ENCODE data around the gene ZNF460.

Gene ZNF460

GRCh38 chr19:57319869-57320179 is 39.5 kb downstream of the ZNF460 start:
- Mint-ChIP-seq H3K9me3 (no peaks in the 10 kb centered on the region), H3K36me3 (ENCODE audit: low read depth) (peaks cover 14% of the 10 kb centered on the region), H3K4me1 (peaks cover 25% of the 10 kb centered on the region), H3K27me3 (ENCODE audit: low read depth) (peaks cover 34% of the 10 kb centered on the region), H3K27ac (peak overlapping the region; percentile 85 to 98 (median 96)), H3K4me3 (peak overlapping the region; percentile 91 to 98 (median 97))
- TF ChIP-seq CTCF (IDR thresholded peaks at IDR 0.05; ENCODE audit: unreplicated experiment in 3 of 3), result no peak

GRCh38 chr19:57320180-57321084 is 40.1 kb downstream of the ZNF460 start, which contains the start of gene ZNF543:
TSS of gene ZNF543 (plus strand) at chr19:57320472. CDS start at chr19:57320854, 382 bp downstream.
- Mint-ChIP-seq H3K4me3 (peak within 1 kb of the TSS; percentile 91 to 98 (median 97)), H3K4me1 (peaks cover 25% of the 10 kb centered on the region), H3K27me3 (ENCODE audit: low read depth) (peaks cover 28% of the 10 kb centered on the region), H3K36me3 (ENCODE audit: low read depth) (peaks cover 20% of the 10 kb centered on the region), H3K27ac (peak within 1 kb of the TSS; percentile 85 to 98 (median 96)), H3K9me3 (no peaks in the 10 kb centered on the region)
- no peak for TF ChIP-seq CTCF (IDR thresholded peaks at IDR 0.05; ENCODE audit: unreplicated experiment in 3 of 3)

GRCh38 chr19:57321116-57321515 is 40.8 kb downstream of the ZNF460 start:
- Mint-ChIP-seq H3K9me3 (no peaks in the 10 kb centered on the region), H3K4me1 (peaks cover 25% of the 10 kb centered on the region)
- no peak for TF ChIP-seq CTCF (IDR thresholded peaks at IDR 0.05; ENCODE audit: unreplicated experiment in 3 of 3)

GRCh38 chr19:57321751-57322150 is 41.5 kb downstream of the ZNF460 start:
- peaks cover 25% of the 10 kb centered on the region for H3K4me1 Mint-ChIP-seq
- H3K36me3 Mint-ChIP-seq (ENCODE audit: low read depth), result peaks cover 32% of the 10 kb centered on the region
- H3K27me3 Mint-ChIP-seq (ENCODE audit: low read depth), result peaks cover 15% of the 10 kb centered on the region
- peak overlapping the region in 2 of 3 experiments; percentile 76 to 85 for H3K27ac Mint-ChIP-seq
- no peaks in the 10 kb centered on the region for H3K9me3 Mint-ChIP-seq
- H3K4me3 Mint-ChIP-seq, result peak overlapping the region; percentile 91 to 98 (median 97)
- no peak for TF ChIP-seq CTCF (IDR thresholded peaks at IDR 0.05; ENCODE audit: unreplicated experiment in 3 of 3)

More at GRCh38 chr19:57321116-57321515, 40.8 kb downstream of the ZNF460 start:
- Mint-ChIP-seq H3K27ac (peak overlapping the region; percentile 85 to 98 (median 96)), H3K36me3 (ENCODE audit: low read depth) (peaks cover 26% of the 10 kb centered on the region), H3K27me3 (ENCODE audit: low read depth) (peaks cover 21% of the 10 kb centered on the region), H3K4me3 (peak overlapping the region; percentile 91 to 98 (median 97))

GRCh38 chr19:57324992-57325391 is 44.7 kb downstream of the ZNF460 start:
- H3K27ac Mint-ChIP-seq, result no peak overlapping the region
- peaks cover 65% of the 10 kb centered on the region for H3K36me3 Mint-ChIP-seq (ENCODE audit: low read depth)
- peaks cover 24% of the 10 kb centered on the region for H3K4me1 Mint-ChIP-seq
- TF ChIP-seq CTCF (IDR thresholded peaks at IDR 0.05; ENCODE audit: unreplicated experiment in 3 of 3), result no peak
- no peaks in the 10 kb centered on the region for H3K27me3 Mint-ChIP-seq (ENCODE audit: low read depth)
- H3K9me3 Mint-ChIP-seq, result peaks cover 19% of the 10 kb centered on the region
- no peak overlapping the region for H3K4me3 Mint-ChIP-seq

Data from nephron (organoid).